ENCODE data around the gene MRTFA.
A peak's percentile ranks its signal among the peaks of the same experiment; 100 is the strongest.

MRTFA gene

GRCh38 chr22:40529821-40530220, 106.7 kb downstream of the MRTFA start:
- Histone ChIP-seq H3K27ac (ENCODE audit: low read depth, low read length) (peak overlapping the region; percentile 32), H3K4me2 (ENCODE audit: low read depth, low read length, poor library complexity, severe bottlenecking) (peak overlapping the region; percentile 21), H3K9me3 (ENCODE audit: insufficient read depth, low read length) (no peaks in the 10 kb centered on the region), H3K9me2 (replicated peaks; ENCODE audit: insufficient read depth, low read length) (no peaks in the 10 kb centered on the region), H4K20me1 (ENCODE audit: low read depth, low read length) (no peaks in the 10 kb centered on the region), H3K79me2 (ENCODE audit: insufficient read depth, low read length) (peaks cover 94% of the 10 kb centered on the region), H3K36me3 (ENCODE audit: low read length) (no peaks in the 10 kb centered on the region; the same call in 1 of the 2 replicates), H3K27me3 (ENCODE audit: low read length) (no peaks in the 10 kb centered on the region), H3K9ac (ENCODE audit: low read length) (peak overlapping the region; percentile 1; the same call in 1 of the 2 replicates), H2AFZ (ENCODE audit: low read depth, low read length, severe bottlenecking) (no peak overlapping the region), H3F3A (ENCODE audit: insufficient read depth) (peaks cover 26% of the 10 kb centered on the region), H3K4me3 (ENCODE audit: insufficient read depth, low read length, poor library complexity, severe bottlenecking) (no peak overlapping the region)
- TF ChIP-seq, protein P1, sequence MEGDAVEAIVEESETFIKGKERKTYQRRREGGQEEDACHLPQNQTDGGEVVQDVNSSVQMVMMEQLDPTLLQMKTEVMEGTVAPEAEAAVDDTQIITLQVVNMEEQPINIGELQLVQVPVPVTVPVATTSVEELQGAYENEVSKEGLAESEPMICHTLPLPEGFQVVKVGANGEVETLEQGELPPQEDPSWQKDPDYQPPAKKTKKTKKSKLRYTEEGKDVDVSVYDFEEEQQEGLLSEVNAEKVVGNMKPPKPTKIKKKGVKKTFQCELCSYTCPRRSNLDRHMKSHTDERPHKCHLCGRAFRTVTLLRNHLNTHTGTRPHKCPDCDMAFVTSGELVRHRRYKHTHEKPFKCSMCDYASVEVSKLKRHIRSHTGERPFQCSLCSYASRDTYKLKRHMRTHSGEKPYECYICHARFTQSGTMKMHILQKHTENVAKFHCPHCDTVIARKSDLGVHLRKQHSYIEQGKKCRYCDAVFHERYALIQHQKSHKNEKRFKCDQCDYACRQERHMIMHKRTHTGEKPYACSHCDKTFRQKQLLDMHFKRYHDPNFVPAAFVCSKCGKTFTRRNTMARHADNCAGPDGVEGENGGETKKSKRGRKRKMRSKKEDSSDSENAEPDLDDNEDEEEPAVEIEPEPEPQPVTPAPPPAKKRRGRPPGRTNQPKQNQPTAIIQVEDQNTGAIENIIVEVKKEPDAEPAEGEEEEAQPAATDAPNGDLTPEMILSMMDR (IDR thresholded peaks at IDR 0.05; ENCODE audit: insufficient read depth, low read length, poor library complexity, severe bottlenecking), result no peak
- no peak for TF ChIP-seq EZH2phosphoT487 (conservative IDR thresholded peaks at IDR 0.05; ENCODE audit: low read length)

DNA sequence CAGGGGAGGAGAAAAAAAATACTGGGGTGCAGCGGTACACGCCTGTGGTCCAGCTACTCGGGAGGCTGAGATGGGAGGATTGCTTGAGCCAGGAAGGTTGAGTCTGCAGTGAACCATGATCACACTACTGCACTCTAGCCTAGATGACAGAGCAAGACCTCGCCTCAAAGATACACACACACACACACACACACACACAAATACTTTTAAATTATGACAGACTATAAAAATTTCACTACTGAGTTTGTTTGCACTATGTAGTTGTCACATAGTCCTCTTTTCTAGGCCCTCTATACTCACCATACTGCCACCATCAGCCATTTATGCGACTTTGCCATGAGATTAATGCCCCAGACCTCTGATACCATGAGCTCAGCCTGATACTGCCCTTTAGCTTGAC, 109.6 kb downstream of the MRTFA start:
- Histone ChIP-seq H3K9me3 (ENCODE audit: insufficient read depth, low read length) (no peaks in the 10 kb centered on the region), H3K9ac (ENCODE audit: low read length) (no peak overlapping the region), H3K27me3 (ENCODE audit: low read length) (no peaks in the 10 kb centered on the region), H3K4me2 (ENCODE audit: low read depth, low read length, poor library complexity, severe bottlenecking) (no peak overlapping the region), H3F3A (ENCODE audit: insufficient read depth) (peaks cover 12% of the 10 kb centered on the region; the same call in 1 of the 2 replicates), H3K36me3 (ENCODE audit: low read length) (peaks cover 4% of the 10 kb centered on the region; the same call in 1 of the 2 replicates), H3K27ac (ENCODE audit: low read depth, low read length) (peak overlapping the region; percentile 40; the same call in 1 of the 2 replicates), H2AFZ (ENCODE audit: low read depth, low read length, severe bottlenecking) (no peak overlapping the region), H3K79me2 (ENCODE audit: insufficient read depth, low read length) (peaks cover 94% of the 10 kb centered on the region), H3K9me2 (replicated peaks; ENCODE audit: insufficient read depth, low read length) (no peaks in the 10 kb centered on the region), H4K20me1 (ENCODE audit: low read depth, low read length) (no peaks in the 10 kb centered on the region), H3K4me3 (ENCODE audit: insufficient read depth, low read length, poor library complexity, severe bottlenecking) (no peak overlapping the region)
- TF ChIP-seq, protein P1 (IDR thresholded peaks at IDR 0.05; ENCODE audit: insufficient read depth, low read length, poor library complexity, severe bottlenecking), result no peak
- no peak for TF ChIP-seq EZH2phosphoT487 (conservative IDR thresholded peaks at IDR 0.05; ENCODE audit: low read length)

DNA sequence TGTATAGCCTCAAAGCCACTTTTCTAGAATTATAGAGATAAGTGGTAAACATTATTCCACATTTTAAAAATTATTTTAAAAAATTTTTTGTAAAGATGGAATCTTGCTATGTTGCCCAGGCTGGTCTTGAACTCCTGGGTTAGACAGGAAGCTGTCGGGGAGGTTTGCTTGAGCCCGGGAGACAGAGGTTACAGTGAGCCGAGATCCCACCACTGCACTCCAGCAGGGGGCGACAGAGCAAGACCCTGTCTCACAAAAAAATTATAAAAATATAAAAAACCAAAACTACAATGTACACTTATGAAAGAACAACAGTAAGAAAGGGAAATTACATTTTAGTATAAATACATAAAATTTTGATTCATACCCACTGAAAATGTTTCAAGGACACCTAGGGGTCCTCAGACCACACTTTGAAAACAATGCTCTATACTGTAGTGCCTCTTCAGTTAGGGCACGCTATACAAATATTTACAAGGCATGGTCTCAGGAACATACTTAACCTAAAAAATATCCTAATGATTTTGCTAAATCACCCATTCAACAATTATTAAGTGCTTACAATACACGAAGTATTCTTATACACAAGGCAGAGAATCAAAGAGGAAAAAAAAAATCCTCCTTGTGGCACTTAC, 111.2 kb downstream of the MRTFA start:
- H3K27me3 ChIP-seq (ENCODE audit: low read length), result no peaks in the 10 kb centered on the region
- H4K20me1 ChIP-seq (ENCODE audit: low read depth, low read length), result no peaks in the 10 kb centered on the region
- peaks cover 12% of the 10 kb centered on the region; the same call in 1 of the 2 replicates for H3F3A ChIP-seq (ENCODE audit: insufficient read depth)
- peak overlapping the region; percentile 40; the same call in 1 of the 2 replicates for H3K27ac ChIP-seq (ENCODE audit: low read depth, low read length)
- TF ChIP-seq, protein P1 (IDR thresholded peaks at IDR 0.05; ENCODE audit: insufficient read depth, low read length, poor library complexity, severe bottlenecking), result peak; percentile 91
- TF ChIP-seq EZH2phosphoT487 (conservative IDR thresholded peaks at IDR 0.05; ENCODE audit: low read length), result no peak
- no peak overlapping the region for H2AFZ ChIP-seq (ENCODE audit: low read depth, low read length, severe bottlenecking)
- peaks cover 4% of the 10 kb centered on the region; the same call in 1 of the 2 replicates for H3K36me3 ChIP-seq (ENCODE audit: low read length)
- H3K79me2 ChIP-seq (ENCODE audit: insufficient read depth, low read length), result peaks cover 94% of the 10 kb centered on the region
- no peaks in the 10 kb centered on the region for H3K9me2 ChIP-seq (replicated peaks; ENCODE audit: insufficient read depth, low read length)
- no peaks in the 10 kb centered on the region for H3K9me3 ChIP-seq (ENCODE audit: insufficient read depth, low read length)
- H3K9ac ChIP-seq (ENCODE audit: low read length), result no peak overlapping the region
- H3K4me2 ChIP-seq (ENCODE audit: low read depth, low read length, poor library complexity, severe bottlenecking), result peak overlapping the region; percentile 22
- H3K4me3 ChIP-seq (ENCODE audit: insufficient read depth, low read length, poor library complexity, severe bottlenecking), result no peak overlapping the region

All from SU-DHL-6 (cell line).